Thyroid gland (tissue), 4 donors: ENCODE results near the gene NRBP1.

Experiments used
- CTCF ChIP-seq, 6 experiments: fragments of 200-600 bp in 3 of 6; fragments of 450-650 bp in 3 of 6; sonication (generic) in 3 of 6; IDR thresholded peaks; one replicate each; pipeline ENCODE4 v1.5.1; 2016 to 2019; ENCODE audit warnings: antibody characterized with exemption in 6 of 6, mild to moderate bottlenecking in 2 of 6, inconsistent platforms in 1 of 6, moderate library complexity in 1 of 6
- POLR2A ChIP-seq, 2 donors: fragments of 450-650 bp; IDR thresholded peaks; one replicate each; pipeline ENCODE4 v1.6.1; 2017; ENCODE audit warnings: antibody characterized with exemption in 2 of 2, mild to moderate bottlenecking in 2 of 2, moderate library complexity in 1 of 2

GRCh38 chr2:27445615-27446014, 17.2 kb downstream of the NRBP1 start:
- TF ChIP-seq CTCF (IDR thresholded peaks at IDR 0.05) (no peak), POLR2A (IDR thresholded peaks at IDR 0.05) (no peak)
